ENCODE measurements around the gene ETNPPL. TPM values are rescaled to one million over a fixed set of nuclear protein-coding genes. Genes with fewer than 3 reads are reported as not detected.
A peak's percentile ranks its signal among the peaks of the same experiment; 100 is the strongest.

The ETNPPL gene
- total and polyA plus RNA-seq, 2 of the 13 experiments (the other 11 are each of a cell fraction or from before 2014, with no cell fraction given): 1.4 to 6.0 TPM

GRCh38 chr4:108730579-108730978 is 32.3 kb downstream of the ETNPPL start (continued):
- TF ChIP-seq MEIS2 (CRISPR knock-in tag; IDR thresholded peaks at IDR 0.05): peak; percentile 73; the same call in 1 of the 2 replicates
- 0 out of 2 replicates have a peak, but pooled peaks have one; percentile 20 for TF ChIP-seq KAT8 (CRISPR knock-in tag; IDR thresholded peaks at IDR 0.05)
- TF ChIP-seq AHDC1 (CRISPR knock-in tag; IDR thresholded peaks at IDR 0.05; ENCODE audit: borderline replicate concordance): peak; percentile 85; the same call in 1 of the 2 replicates
- peak; percentile 95 for TF ChIP-seq NR2C2 (CRISPR knock-in tag; IDR thresholded peaks at IDR 0.05; ENCODE audit: borderline replicate concordance)
- TF ChIP-seq ATF6 (CRISPR knock-in tag; conservative IDR thresholded peaks at IDR 0.05): no peak
- 0 out of 2 replicates have a peak, but pooled peaks have one; percentile 18 for TF ChIP-seq ZBTB25 (CRISPR knock-in tag; IDR thresholded peaks at IDR 0.05)
- TF ChIP-seq ZHX1 (CRISPR knock-in tag; IDR thresholded peaks at IDR 0.05; ENCODE audit: low read depth): 0 out of 2 replicates have a peak, but pooled peaks have one; percentile 34
- peak; percentile 82; the same call in 1 of the 2 replicates for TF ChIP-seq RXRB (CRISPR knock-in tag; IDR thresholded peaks at IDR 0.05; ENCODE audit: borderline replicate concordance)
- 0 out of 2 replicates have a peak, but pooled peaks have one; percentile 48 for TF ChIP-seq GFI1 (CRISPR knock-in tag; IDR thresholded peaks at IDR 0.05; ENCODE audit: borderline replicate concordance)
- peak; percentile 93 for TF ChIP-seq ZMYM2 (CRISPR knock-in tag; IDR thresholded peaks at IDR 0.05)
- TF ChIP-seq SMAD3 (CRISPR knock-in tag; IDR thresholded peaks at IDR 0.05): 0 out of 2 replicates have a peak, but pooled peaks have one; percentile 53
- TF ChIP-seq ZNF441 (CRISPR knock-in tag; IDR thresholded peaks at IDR 0.05; ENCODE audit: borderline replicate concordance): peak; percentile 71; the same call in 1 of the 2 replicates
- TF ChIP-seq ARID3A (IDR thresholded peaks at IDR 0.05; ENCODE audit: low read depth, low read length): peak; percentile 23; the same call in 1 of the 2 replicates
- TF ChIP-seq RARA (CRISPR knock-in tag; IDR thresholded peaks at IDR 0.05): peak; percentile 78
- 0 out of 2 replicates have a peak, but pooled peaks have one; percentile 29 for TF ChIP-seq PITX1 (CRISPR knock-in tag; IDR thresholded peaks at IDR 0.05)

Data from HepG2 (cell line).